ENCODE results near the gene DCHS2.

The DCHS2 gene

GRCh38 chr4:154186888-154187287, 304.7 kb downstream of the DCHS2 start:
- no peak for DNase-seq

GRCh38 chr4:154186035-154186434, 305.6 kb downstream of the DCHS2 start:
- DNase-seq: no peak

- no peak for DNase-seq
Measured at GRCh38 chr4:154184238-154184637, 307.4 kb downstream of the DCHS2 start.

- DNase-seq: no peak
Measured at GRCh38 chr4:154183264-154183663, 308.3 kb downstream of the DCHS2 start.
